Astrocyte (in vitro differentiated cells and primary cell): Measurements from ENCODE around the gene DHX58. TPM values are rescaled to one million over a fixed set of nuclear protein-coding genes. Genes with fewer than 3 reads are reported as not detected.

Source experiments
- DNase-seq: peaks from one replicate; pipeline ENCODE4 v3.0.0-alpha.2; 2010; ENCODE audit warnings: low read depth
- FAIRE-seq: peaks from 2 replicates; lab custom pipeline; 2011; peaks lifted over from hg19 to GRCh38; lab: Jason Lieb, UNC
- H2AFZ ChIP-seq: 2 replicates; pipeline ENCODE4 v1.6.0; 2012; ENCODE audit warnings: low read depth, low read length, inconsistent platforms
- H3K27ac ChIP-seq: 2 replicates; pipeline ENCODE4 v1.5.1; 2011; ENCODE audit warnings: low read depth, low read length, inconsistent platforms
- H3K27me3 ChIP-seq: 2 replicates; pipeline ENCODE4 v1.6.0; 2011; ENCODE audit warnings: low read length, inconsistent platforms; ENCODE audit not compliant: insufficient read depth
- H3K36me3 ChIP-seq: 2 replicates; pipeline ENCODE4 v1.5.1; 2011; ENCODE audit warnings: low read length, inconsistent platforms; ENCODE audit not compliant: insufficient read depth
- H3K4me1 ChIP-seq: 2 replicates; pipeline ENCODE4 v1.5.1; 2011; ENCODE audit warnings: low read length, inconsistent platforms; ENCODE audit not compliant: insufficient read depth
- H3K4me2 ChIP-seq: 2 replicates; pipeline ENCODE4 v1.6.0; 2012; ENCODE audit warnings: low read length, inconsistent platforms
- H3K4me3 ChIP-seq: 2 replicates; pipeline ENCODE4 v1.5.1; 2011; ENCODE audit warnings: low read depth, mild to moderate bottlenecking, low read length, inconsistent platforms; ENCODE audit not compliant: insufficient read depth
- H3K79me2 ChIP-seq: 2 replicates; pipeline ENCODE4 v1.6.0; 2012; ENCODE audit warnings: mild to moderate bottlenecking, low read length, inconsistent platforms; ENCODE audit not compliant: insufficient read depth
- H3K9ac ChIP-seq: 2 replicates; pipeline ENCODE4 v1.6.0; 2012; ENCODE audit warnings: mild to moderate bottlenecking, low read length, inconsistent platforms
- H3K9me3 ChIP-seq: 2 replicates; pipeline ENCODE4 v1.5.1; 2012; ENCODE audit warnings: low read depth, mild to moderate bottlenecking, low read length, inconsistent platforms; ENCODE audit not compliant: insufficient read depth
- H4K20me1 ChIP-seq: 2 replicates; pipeline ENCODE4 v1.6.0; 2012; ENCODE audit warnings: low read length, inconsistent platforms; ENCODE audit not compliant: insufficient read depth
- H3K27ac Mint-ChIP-seq: one replicate; pipeline ENCODE4 v1.8.0; 2021; ENCODE audit warnings: mild to moderate bottlenecking, mixed read lengths; ENCODE audit not compliant: unreplicated experiment
- H3K27me3 Mint-ChIP-seq: one replicate; pipeline ENCODE4 v1.8.0; 2021; ENCODE audit warnings: low read depth, mixed read lengths; ENCODE audit not compliant: unreplicated experiment
- H3K36me3 Mint-ChIP-seq: one replicate; pipeline ENCODE4 v1.8.0; 2021; ENCODE audit warnings: low read depth, mixed read lengths; ENCODE audit not compliant: unreplicated experiment
- H3K4me1 Mint-ChIP-seq: one replicate; pipeline ENCODE4 v1.8.0; 2021; ENCODE audit warnings: low read depth, mixed read lengths; ENCODE audit not compliant: unreplicated experiment
- H3K4me3 Mint-ChIP-seq: one replicate; pipeline ENCODE4 v1.8.0; 2021; ENCODE audit warnings: mild to moderate bottlenecking, moderate library complexity, mixed read lengths; ENCODE audit not compliant: unreplicated experiment
- H3K9me3 Mint-ChIP-seq: one replicate; pipeline ENCODE4 v1.8.0; 2021; ENCODE audit warnings: mild to moderate bottlenecking, mixed read lengths; ENCODE audit not compliant: unreplicated experiment
- EZH2 ChIP-seq: IDR thresholded peaks from 2 replicates; pipeline ENCODE4 v1.6.1; 2012; ENCODE audit warnings: mild to moderate bottlenecking, low read length, inconsistent platforms; ENCODE audit not compliant: insufficient read depth
- total RNA-seq: library from RNA; stranded (reverse); gene quantifications from 2 replicates; pipeline ENCODE4 v1.2.1, GENCODE V29; 2021
- TF ChIP-seq, protein P1 (sequence below): IDR thresholded peaks from 2 replicates; pipeline ENCODE4 v1.5.1; 2011; ENCODE audit warnings: low read depth, mild to moderate bottlenecking, inconsistent platforms, low read length, moderate library complexity; ENCODE audit not compliant: insufficient read depth

The DHX58 gene
- total RNA-seq, 1 donor from 2014 or later = 5.4 TPM

DNA sequence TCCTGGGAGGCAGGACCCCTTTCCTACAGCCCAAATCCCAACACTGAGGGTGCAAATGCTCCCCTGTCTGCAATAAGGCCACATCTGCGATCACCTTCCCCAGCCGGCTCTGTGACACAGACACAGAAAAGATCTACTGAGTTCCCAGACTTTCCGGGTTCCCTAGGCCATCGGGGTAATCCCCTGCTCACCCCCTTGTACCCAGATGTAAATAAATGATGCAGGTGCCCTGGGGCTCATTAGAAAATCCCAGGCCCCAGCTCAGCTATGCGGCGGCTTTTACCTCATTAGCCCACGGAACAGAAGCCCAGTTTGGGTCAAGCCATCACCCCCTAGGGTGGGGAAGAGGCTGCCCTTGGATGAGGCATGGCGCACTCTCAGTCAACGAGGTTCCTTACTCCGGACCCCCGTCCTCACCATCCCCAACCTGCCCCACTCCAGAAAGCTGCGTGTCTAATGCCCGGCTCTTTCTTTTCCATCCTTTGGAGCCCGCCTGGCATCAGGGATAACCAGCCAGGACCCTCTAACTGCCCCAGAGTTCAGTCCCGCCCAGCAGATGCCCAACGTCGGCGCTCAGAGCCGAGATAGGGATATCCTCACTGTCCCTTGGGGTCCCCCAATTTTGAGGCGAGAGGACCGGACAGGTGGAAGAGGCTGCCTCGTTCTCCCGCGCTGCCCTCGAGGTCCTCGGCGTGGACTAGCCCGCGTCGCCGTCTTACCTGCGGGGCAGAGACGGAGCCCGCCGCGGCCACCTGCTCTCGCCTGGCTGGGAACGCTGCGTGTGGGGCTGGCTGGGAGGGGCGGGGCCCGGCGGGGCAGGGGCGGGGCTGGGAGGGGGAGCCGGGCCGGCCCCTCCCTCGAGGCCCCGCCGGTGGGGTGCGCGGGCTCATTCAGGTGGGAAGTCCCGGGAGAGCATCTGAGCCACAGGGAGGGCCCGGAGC, 14.6 kb downstream of the DHX58 start, which contains the start of gene ZNF385C:
ZNF385C (minus strand) TSS at position 783 of the 941 bp plus-strand sequence. CDS start 35,417 bp downstream, outside the sequence.
- DNase-seq (no peak), FAIRE-seq (no peak)
- Histone ChIP-seq H2AFZ (no peak within 1 kb of the TSS), H3K79me2 (no peaks in the 10 kb centered on the region), H3K4me1 (no peaks in the 10 kb centered on the region), H3K4me2 (peak within 1 kb of the TSS; percentile 33), H3K9me3 (no peaks in the 10 kb centered on the region), H3K27ac (no peak within 1 kb of the TSS), H3K4me3 (no peak within 1 kb of the TSS), H3K36me3 (no peaks in the 10 kb centered on the region), H4K20me1 (no peaks in the 10 kb centered on the region), H3K27me3 (peaks cover 24% of the 10 kb centered on the region), H3K9ac (no peak within 1 kb of the TSS)
- TF ChIP-seq EZH2 = peak; percentile 79
- TF ChIP-seq, protein P1, sequence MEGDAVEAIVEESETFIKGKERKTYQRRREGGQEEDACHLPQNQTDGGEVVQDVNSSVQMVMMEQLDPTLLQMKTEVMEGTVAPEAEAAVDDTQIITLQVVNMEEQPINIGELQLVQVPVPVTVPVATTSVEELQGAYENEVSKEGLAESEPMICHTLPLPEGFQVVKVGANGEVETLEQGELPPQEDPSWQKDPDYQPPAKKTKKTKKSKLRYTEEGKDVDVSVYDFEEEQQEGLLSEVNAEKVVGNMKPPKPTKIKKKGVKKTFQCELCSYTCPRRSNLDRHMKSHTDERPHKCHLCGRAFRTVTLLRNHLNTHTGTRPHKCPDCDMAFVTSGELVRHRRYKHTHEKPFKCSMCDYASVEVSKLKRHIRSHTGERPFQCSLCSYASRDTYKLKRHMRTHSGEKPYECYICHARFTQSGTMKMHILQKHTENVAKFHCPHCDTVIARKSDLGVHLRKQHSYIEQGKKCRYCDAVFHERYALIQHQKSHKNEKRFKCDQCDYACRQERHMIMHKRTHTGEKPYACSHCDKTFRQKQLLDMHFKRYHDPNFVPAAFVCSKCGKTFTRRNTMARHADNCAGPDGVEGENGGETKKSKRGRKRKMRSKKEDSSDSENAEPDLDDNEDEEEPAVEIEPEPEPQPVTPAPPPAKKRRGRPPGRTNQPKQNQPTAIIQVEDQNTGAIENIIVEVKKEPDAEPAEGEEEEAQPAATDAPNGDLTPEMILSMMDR = no peak
- Mint-ChIP-seq H3K27ac (no peak within 1 kb of the TSS), H3K9me3 (no peaks in the 10 kb centered on the region), H3K4me1 (no peaks in the 10 kb centered on the region), H3K36me3 (no peaks in the 10 kb centered on the region), H3K27me3 (peaks cover 59% of the 10 kb centered on the region), H3K4me3 (peak within 1 kb of the TSS; percentile 40)

DNA sequence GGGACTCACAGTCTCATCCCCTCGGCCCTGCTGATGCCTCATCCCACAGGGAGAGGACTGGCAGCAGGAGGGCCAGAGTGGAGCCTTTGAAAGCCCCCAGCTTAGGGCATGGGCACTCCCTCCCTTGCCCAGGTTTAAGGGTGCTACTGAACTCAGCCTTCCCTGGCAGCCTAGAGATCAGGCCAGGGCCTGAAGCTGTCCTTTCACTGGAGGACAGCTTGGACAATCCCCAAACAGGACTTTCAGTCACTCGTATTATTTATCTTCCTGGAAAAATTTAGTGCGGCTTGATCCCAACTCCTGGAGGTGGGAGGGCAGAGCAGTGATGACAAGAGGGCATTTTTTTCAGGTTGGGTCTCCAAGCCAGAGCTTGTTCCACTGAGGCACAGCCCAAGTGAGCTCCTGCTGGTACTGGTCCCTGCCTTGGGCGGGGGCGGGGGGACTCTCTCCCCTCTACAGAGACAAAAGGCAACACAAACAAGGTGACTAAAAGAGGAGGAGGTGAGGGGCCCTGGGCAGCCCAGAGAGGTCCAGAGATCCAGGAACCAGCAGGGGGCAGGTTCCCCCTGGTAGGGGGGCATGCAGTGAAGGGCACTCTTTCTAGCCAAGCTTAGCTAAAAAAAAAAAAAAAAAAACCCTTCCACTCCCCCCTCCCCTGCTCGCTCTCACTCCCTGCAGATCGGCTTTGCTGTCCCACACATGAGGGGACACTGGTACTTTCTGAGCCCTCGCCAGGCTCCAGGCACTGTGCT, 16.0 kb downstream of the DHX58 start:
- Histone ChIP-seq H3K9me3 (no peaks in the 10 kb centered on the region), H3K4me1 (no peaks in the 10 kb centered on the region), H3K4me3 (no peak overlapping the region), H3K27me3 (peaks cover 24% of the 10 kb centered on the region), H3K9ac (no peak overlapping the region), H3K27ac (no peak overlapping the region), H3K4me2 (no peak overlapping the region), H2AFZ (no peak overlapping the region), H3K79me2 (no peaks in the 10 kb centered on the region), H4K20me1 (no peaks in the 10 kb centered on the region), H3K36me3 (no peaks in the 10 kb centered on the region)
- Mint-ChIP-seq H3K4me1 (no peaks in the 10 kb centered on the region), H3K36me3 (no peaks in the 10 kb centered on the region), H3K9me3 (no peaks in the 10 kb centered on the region), H3K4me3 (peak overlapping the region; percentile 68), H3K27me3 (peaks cover 57% of the 10 kb centered on the region), H3K27ac (peak overlapping the region; percentile 47)
- no peak for DNase-seq
- FAIRE-seq = no peak
- TF ChIP-seq EZH2 = no peak
- TF ChIP-seq, protein P1 = no peak
